DOHH2 (cell line): ENCODE data around the gene SPESP1.

ENCODE experiments used
- EZH2phosphoT487 ChIP-seq: fragments of 200-600 bp; sonication (generic); IDR thresholded peaks from 2 replicates; pipeline ENCODE4 v1.6.1; 2017; ENCODE audit warnings: borderline replicate concordance, mild to moderate bottlenecking, antibody characterized with exemption, low read length, moderate library complexity, mixed read lengths
- TF ChIP-seq, protein P1 (sequence below): fragments of 200-600 bp; sonication (generic); IDR thresholded peaks from one replicate; pipeline ENCODE4 v1.5.1; 2014; ENCODE audit warnings: antibody characterized with exemption, mild to moderate bottlenecking, low read depth, low read length; ENCODE audit not compliant: poor library complexity, severe bottlenecking

DNA sequence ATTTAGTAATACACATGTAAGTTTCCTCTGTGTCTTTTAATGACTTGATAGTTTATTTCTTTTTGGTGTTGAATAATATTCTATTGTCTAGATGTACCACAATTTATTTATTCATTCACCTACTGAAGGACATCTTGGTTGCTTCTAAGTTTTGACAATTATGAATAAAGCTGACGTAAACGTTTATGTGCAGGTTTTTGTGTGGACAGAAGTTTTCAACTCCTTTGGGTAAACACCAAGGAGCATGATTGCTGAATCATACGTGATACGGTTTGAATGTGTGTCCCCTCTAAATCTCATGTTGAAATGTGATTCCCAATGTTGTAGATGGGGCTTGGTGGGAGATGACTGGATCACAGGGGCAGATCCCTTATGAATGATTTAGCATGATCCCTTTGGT, 21.5 kb downstream of the SPESP1 start:
- TF ChIP-seq, protein P1, sequence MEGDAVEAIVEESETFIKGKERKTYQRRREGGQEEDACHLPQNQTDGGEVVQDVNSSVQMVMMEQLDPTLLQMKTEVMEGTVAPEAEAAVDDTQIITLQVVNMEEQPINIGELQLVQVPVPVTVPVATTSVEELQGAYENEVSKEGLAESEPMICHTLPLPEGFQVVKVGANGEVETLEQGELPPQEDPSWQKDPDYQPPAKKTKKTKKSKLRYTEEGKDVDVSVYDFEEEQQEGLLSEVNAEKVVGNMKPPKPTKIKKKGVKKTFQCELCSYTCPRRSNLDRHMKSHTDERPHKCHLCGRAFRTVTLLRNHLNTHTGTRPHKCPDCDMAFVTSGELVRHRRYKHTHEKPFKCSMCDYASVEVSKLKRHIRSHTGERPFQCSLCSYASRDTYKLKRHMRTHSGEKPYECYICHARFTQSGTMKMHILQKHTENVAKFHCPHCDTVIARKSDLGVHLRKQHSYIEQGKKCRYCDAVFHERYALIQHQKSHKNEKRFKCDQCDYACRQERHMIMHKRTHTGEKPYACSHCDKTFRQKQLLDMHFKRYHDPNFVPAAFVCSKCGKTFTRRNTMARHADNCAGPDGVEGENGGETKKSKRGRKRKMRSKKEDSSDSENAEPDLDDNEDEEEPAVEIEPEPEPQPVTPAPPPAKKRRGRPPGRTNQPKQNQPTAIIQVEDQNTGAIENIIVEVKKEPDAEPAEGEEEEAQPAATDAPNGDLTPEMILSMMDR = no peak
- TF ChIP-seq EZH2phosphoT487 = no peak
